Activated CD4-positive, alpha-beta T cell treated with anti-CD3 and anti-CD28 coated beads, Interleukin-2, amount 50 U/mL, for 48 hours (primary cell): ENCODE results near the gene ZIM2.
"Not testable (repeated sequence)": the region's sequence is repeated elsewhere in the genome, so short reads cannot be mapped to it uniquely, and the experiment has no call there.

Experiments used
- DNase-seq, 2 experiments: peaks; one replicate each; pipeline ENCODE4 v3.0.0-alpha.2; 2020

Gene ZIM2

DNA sequence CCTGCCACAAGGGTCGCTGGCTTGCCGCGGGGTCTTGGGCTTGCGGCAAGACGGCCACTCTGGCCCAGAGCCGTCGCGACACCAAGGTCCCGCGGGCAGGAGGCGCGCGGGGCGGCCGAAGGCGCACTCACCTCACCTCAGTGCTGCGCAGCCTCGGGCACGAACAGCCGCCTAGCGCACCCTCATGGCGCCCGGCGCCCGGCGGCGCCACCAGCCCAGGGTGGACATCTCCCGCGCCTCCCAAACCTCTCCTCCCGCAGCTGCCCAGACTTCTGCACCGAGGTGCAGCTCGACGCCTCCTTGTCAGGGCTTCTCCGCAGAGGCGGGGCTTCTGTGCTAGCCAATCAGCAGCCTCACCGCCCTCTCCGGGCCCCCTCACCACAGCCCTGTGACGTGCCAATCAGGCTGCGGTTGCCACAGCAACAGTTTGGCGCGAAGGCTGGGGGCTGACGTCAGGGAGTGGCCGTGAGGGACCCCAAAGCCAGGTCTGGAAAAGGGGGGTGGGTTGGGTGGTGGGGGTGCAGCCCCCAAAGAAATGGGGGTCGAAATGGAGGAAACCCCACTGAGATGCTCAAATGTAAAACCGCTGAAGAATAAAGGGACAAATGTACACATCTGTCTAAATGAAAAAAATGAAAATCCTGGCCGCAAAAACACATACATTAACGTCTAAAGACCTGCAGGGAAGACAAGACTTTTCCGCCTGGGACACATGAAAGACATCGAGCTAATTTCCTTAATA is at the start of gene ZIM2, which contains the start of gene PEG3:
Gene ZIM2, minus strand, starts transcription at position 276 of the 742 bp plus-strand sequence. CDS start 16,449 bp downstream, outside the sequence.
Gene PEG3, minus strand, starts transcription at position 276 of the 742 bp plus-strand sequence. CDS start 16,071 bp downstream, outside the sequence.
- no peak for DNase-seq

GRCh38 chr19:56885173-56885985 is 44.9 kb upstream of the ZIM2 start:
- DNase-seq: no peak

DNA sequence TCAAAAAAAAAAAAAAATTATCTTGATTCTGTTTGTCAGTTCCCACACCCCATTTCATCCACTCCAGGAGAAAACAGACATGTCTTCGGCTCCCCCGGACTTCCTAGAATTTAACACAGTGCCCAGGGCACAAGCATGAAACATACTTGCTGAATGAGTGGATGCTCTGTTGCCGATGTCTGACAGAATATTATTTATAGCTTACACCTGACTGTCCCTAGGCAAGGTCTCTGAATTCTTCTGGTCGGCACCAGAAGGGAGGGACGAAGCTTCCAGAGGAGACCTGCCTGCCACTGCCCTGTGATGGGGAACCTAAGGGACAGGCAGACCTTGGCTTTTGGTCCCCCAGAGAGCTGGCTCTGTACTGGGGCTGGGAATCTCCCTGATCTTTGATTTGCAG is 43.9 kb upstream of the ZIM2 start:
- no peak for DNase-seq

- no peak for DNase-seq
Observed at GRCh38 chr19:56880592-56881190, 40.2 kb upstream of the ZIM2 start.

- no peak for DNase-seq
Observed at GRCh38 chr19:56877069-56877715, 36.7 kb upstream of the ZIM2 start.

DNA sequence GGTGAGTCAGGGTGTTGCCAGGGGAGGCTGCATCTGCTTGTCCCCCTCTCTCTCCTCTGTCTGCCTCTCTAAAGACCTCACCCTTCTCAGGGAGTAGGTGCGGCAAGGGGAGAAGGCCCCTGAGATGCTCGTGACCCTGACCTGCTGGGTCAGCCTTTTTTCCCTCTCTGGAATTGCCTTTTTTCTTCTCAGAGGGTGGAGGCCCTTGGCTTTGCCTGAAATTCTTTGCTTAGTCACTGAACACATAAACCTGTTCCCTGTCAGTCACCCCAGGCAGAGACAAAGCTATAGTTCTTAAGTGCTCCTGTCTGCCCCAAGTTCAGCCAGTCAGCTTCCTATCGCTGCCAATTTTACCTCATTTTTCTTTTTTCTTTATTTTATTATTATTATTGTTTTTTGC is 35.2 kb upstream of the ZIM2 start:
- no peak for DNase-seq

GRCh38 chr19:56874530-56874929 is 34.0 kb upstream of the ZIM2 start:
- DNase-seq: no peak

GRCh38 chr19:56873493-56873892 is 33.0 kb upstream of the ZIM2 start:
- no peak for DNase-seq

- DNase-seq: no peak
Observed at GRCh38 chr19:56869886-56870285, 29.4 kb upstream of the ZIM2 start.

DNA sequence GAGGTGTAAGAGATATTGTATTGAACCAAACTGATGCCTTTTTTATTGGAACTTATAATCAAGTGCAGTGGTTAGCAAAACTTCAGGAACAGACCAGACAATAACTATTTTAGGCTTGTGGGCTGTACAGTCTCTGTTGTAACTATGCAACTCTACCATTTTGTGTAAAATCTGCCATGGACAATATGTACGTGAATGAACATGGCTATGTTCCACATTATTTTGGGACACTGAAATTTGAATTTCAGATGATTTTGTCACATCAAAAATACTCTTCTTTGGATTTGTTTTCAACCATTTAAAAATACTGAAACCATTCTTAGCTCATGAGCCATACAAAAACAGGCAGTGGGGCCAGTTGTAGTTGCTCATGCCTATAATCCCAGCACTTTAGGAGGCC is 27.9 kb upstream of the ZIM2 start:
- DNase-seq: no peak

DNA sequence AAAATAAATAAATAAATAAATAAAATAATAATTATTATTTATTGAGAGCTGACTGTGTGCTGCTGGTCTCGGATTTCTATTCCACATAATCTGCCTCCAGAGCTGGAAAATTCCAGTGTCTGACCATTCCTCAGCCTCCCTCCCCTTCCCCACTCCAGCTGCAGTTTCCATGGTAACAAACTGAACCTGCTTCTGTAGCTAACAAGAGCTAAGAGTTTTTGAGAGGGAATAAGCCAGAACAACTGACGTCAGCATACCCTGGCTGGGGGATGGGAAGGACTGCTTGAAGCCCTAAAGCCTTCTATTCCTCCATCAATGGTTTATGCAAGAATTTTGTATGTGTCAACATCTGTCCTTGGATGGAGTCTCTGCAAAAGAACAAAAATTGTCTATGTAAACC is 26.0 kb upstream of the ZIM2 start:
- no peak for DNase-seq

DNA sequence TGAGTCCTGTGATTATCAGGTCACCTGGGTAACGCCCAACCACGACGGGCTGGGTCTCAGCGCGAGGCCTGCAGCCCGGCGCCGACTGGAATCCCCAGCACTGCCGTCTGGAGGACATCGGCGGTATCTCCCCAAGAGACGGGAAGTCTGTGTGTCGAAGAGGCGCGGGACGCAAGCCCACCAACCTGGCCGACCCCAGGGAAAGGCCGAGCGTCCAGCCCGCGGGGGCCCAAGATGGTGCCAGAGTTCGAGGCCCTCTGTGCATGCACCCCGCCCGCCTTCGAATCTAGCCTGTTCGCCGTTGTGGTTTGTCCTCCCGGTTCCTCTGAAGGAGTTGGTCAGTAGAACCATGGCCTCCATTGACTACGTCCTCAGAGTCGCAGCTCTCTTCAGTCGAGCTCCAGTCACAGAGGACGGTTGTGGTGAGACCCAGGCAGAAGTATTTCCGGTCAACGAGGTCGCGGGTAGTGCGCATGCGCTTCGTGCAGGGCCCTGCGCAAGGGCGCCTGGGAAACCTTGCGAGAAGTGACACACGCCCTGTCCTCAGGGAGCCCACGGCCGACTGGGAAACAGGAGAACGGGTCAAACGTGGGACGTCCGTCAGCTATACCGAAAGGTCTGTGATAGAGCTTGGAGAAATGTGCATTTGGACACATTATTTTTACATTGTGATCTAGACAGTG is 24.1 kb upstream of the ZIM2 start:
- DNase-seq: no peak

GRCh38 chr19:56862741-56863140 is 22.2 kb upstream of the ZIM2 start:
- no peak for DNase-seq

DNA sequence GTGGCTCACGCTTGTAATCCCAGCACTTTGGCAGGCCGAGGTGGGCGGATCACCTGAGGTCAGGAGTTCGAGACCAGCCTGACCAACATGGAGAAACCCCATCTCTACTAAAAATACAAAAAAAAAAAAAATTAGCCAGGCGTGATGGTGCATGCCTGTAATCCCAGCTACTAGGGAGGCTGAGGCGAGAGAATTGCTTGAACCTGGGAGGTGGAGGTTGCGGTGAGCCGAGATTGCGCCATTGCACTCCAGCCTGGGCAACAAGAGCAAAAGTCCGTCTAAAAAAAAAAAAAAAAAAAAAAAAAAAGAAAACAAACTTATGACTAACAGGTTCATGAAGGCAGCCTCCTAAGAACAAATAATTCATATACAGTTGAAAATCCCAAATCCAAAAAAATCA is 19.9 kb upstream of the ZIM2 start:
- DNase-seq: not testable (repeated sequence)

GRCh38 chr19:56858026-56858425 is 17.5 kb upstream of the ZIM2 start:
- DNase-seq: no peak

DNA sequence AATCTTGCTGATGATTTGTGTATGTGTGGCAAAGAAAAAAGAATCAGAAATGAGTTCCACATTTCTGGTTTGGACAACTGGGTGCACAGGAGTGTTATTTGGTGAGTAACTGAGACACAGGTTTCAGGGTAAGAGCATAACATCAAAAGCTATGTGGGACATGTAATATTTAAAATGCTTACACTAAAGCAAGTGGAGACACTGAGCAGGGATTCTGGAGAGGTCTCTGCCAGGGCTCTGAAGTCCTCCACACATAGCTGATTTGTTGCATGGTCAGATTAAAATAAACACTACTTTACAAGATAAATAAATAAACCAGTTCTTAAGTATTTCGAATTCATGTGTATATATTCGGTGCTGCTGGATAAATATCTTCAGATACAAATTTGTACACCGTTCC is 16.3 kb upstream of the ZIM2 start:
- DNase-seq: no peak

GRCh38 chr19:56852361-56852760 is 11.8 kb upstream of the ZIM2 start:
- not testable (repeated sequence) for DNase-seq

GRCh38 chr19:56848166-56848565 is 7.6 kb upstream of the ZIM2 start:
- no peak for DNase-seq

DNA sequence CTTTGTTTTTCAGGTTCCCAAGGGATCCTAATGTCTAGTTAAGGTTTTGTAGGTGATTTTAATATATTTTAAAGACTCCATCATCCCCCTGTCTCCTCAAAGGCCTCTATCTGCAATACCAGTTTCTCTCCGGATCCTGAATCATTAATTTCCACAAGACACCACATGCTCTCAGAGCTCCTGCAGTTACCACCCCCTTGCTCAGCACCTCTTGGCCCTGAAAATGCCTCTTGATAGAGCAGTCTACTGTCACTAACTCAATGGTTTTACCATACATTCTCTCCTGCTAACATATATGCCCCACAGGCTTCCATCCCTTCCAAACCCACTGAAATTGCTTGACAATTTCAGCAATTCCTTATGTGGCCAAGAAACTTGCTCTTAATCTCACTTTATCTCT is 1.9 kb upstream of the ZIM2 start:
- DNase-seq: no peak

DNA sequence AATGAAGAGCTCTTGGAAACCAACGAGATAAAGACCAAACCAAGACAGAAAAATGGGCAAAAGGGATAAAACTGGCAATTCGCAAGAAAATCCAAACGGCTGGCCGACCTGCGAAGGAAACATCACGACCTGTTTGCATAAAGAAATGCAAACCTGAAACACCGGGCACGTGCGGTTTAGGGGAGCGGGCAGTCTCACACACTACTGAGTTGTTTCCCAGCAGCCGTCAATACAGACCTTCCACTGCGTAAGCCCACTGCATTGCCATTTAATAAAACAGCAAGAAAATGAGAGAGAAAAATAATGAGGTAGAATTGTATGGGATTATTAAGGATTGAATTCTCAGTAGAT is 642 bp upstream of the ZIM2 start:
- no peak for DNase-seq

- no peak for DNase-seq
Observed at GRCh38 chr19:56839652-56840450, 675 bp downstream of the ZIM2 start.
